OCI-LY7 (cell line): Measurements from ENCODE around the gene ATE1. TPM values are rescaled to one million over a fixed set of nuclear protein-coding genes. Genes with fewer than 3 reads are reported as not detected.
A peak's percentile ranks its signal among the peaks of the same experiment; 100 is the strongest.

Source experiments
- BruUV-seq: library from RNA; stranded (reverse); fragments of 400-500 nt; replicated peaks from 2 replicates; lab custom pipeline; 2021; lab: Mats Ljungman, UMichigan
- CTCF ChIA-PET: fragments of 300-600 bp; sonication (Branson Sonifier 250); formaldehyde crosslinking; loops from one replicate; lab custom pipeline; 2022; ENCODE audit warnings: antibody characterized with exemption; ENCODE audit not compliant: unreplicated experiment; lab: Charles Lee
- POLR2A ChIA-PET: fragments of 300-600 bp; sonication (Branson Sonifier 250); formaldehyde crosslinking; loops from one replicate; lab custom pipeline; 2022; ENCODE audit warnings: antibody characterized with exemption; lab: Charles Lee
- DNase-seq: peaks from one replicate; pipeline ENCODE4 v3.0.0-alpha.2; 2015; ENCODE audit warnings: low spot score
- H2AFZ ChIP-seq: fragments of 200-600 bp; sonication (generic), shearing (Covaris generic); 2 replicates; pipeline ENCODE4 v1.6.1; 2014; ENCODE audit warnings: mild to moderate bottlenecking, antibody characterized with exemption, low read length, moderate library complexity
- H3K27ac ChIP-seq: fragments of 200-600 bp; sonication (generic); 2 replicates; pipeline ENCODE4 v1.5.1; 2014; ENCODE audit warnings: mixed run types, low read depth, mild to moderate bottlenecking, moderate library complexity, low read length, inconsistent platforms; ENCODE audit not compliant: poor library complexity, severe bottlenecking
- H3K36me3 ChIP-seq: fragments of 200-600 bp; sonication (generic); 2 replicates; pipeline ENCODE4 v1.6.1; 2014; ENCODE audit warnings: mild to moderate bottlenecking, antibody characterized with exemption, low read length, moderate library complexity, mixed read lengths; ENCODE audit not compliant: insufficient read depth
- H3K4me1 ChIP-seq: fragments of 200-600 bp; sonication (generic); 2 replicates; pipeline ENCODE4 v1.5.1; 2014; ENCODE audit warnings: mild to moderate bottlenecking, low read length; ENCODE audit not compliant: insufficient read depth, poor library complexity, severe bottlenecking
- H3K4me2 ChIP-seq: fragments of 200-600 bp; sonication (generic); 2 replicates; pipeline ENCODE4 v1.6.1; 2014; ENCODE audit warnings: mild to moderate bottlenecking, low read length
- H3K4me3 ChIP-seq: fragments of 200-600 bp; sonication (generic); 2 replicates; pipeline ENCODE4 v1.5.1; 2014; ENCODE audit warnings: mild to moderate bottlenecking, low read depth, low read length; ENCODE audit not compliant: poor library complexity, severe bottlenecking
- H3K79me2 ChIP-seq: fragments of 200-600 bp; sonication (generic); 2 replicates; pipeline ENCODE4 v1.6.1; 2016; ENCODE audit warnings: low read depth, mild to moderate bottlenecking, low read length, moderate library complexity, mixed read lengths; ENCODE audit not compliant: insufficient read depth
- H3K9me2 ChIP-seq: fragments of 200-600 bp; sonication (generic); 2 replicates; pipeline ENCODE4 v1.6.1; 2016; ENCODE audit warnings: mild to moderate bottlenecking, low read length, mixed read lengths; ENCODE audit not compliant: insufficient read depth
- H3K9me3 ChIP-seq: fragments of 200-600 bp; sonication (generic); 2 replicates; pipeline ENCODE4 v1.6.1; 2014; ENCODE audit warnings: mild to moderate bottlenecking, mixed run types, low read length, mixed read lengths
- H4K20me1 ChIP-seq: fragments of 200-600 bp; sonication (generic); 2 replicates; pipeline ENCODE4 v1.6.1; 2014; ENCODE audit warnings: mild to moderate bottlenecking, antibody characterized with exemption, low read length, moderate library complexity, mixed read lengths; ENCODE audit not compliant: insufficient read depth
- EZH2phosphoT487 ChIP-seq: fragments of 200-600 bp; sonication (generic); IDR thresholded peaks from 2 replicates; pipeline ENCODE4 v1.6.1; 2018; ENCODE audit warnings: low read depth, borderline replicate concordance, mild to moderate bottlenecking, mixed run types, antibody characterized with exemption, low read length, moderate library complexity, mixed read lengths
- intact Hi-C: fragments of 100-400 bp; cut with micrococcal nuclease; formaldehyde crosslinking; loops from one replicate; pipeline ENCODE4 v1.10.0; 2022; ENCODE audit not compliant: unreplicated experiment
- total RNA-seq, 2 experiments: library from RNA; depleted of rRNA in 1 of 2; stranded (reverse); fragments of >200 nt in 1 of 2; shearing (Covaris generic) in 1 of 2; gene quantifications; 2 replicates each; pipeline ENCODE4 v1.2.3, GENCODE V29; 2014 to 2022
- TF ChIP-seq, protein P1 (sequence below): fragments of 200-600 bp; sonication (generic); conservative IDR thresholded peaks from 2 replicates; pipeline ENCODE4 v1.5.1; 2014; ENCODE audit warnings: mild to moderate bottlenecking, antibody characterized with exemption, low read length, moderate library complexity, mixed read lengths

ATE1 gene
- total RNA-seq, 2 experiments from 2014 or later, result 14.8 to 44.7 TPM

- no peak for DNase-seq
- TF ChIP-seq, protein P1, sequence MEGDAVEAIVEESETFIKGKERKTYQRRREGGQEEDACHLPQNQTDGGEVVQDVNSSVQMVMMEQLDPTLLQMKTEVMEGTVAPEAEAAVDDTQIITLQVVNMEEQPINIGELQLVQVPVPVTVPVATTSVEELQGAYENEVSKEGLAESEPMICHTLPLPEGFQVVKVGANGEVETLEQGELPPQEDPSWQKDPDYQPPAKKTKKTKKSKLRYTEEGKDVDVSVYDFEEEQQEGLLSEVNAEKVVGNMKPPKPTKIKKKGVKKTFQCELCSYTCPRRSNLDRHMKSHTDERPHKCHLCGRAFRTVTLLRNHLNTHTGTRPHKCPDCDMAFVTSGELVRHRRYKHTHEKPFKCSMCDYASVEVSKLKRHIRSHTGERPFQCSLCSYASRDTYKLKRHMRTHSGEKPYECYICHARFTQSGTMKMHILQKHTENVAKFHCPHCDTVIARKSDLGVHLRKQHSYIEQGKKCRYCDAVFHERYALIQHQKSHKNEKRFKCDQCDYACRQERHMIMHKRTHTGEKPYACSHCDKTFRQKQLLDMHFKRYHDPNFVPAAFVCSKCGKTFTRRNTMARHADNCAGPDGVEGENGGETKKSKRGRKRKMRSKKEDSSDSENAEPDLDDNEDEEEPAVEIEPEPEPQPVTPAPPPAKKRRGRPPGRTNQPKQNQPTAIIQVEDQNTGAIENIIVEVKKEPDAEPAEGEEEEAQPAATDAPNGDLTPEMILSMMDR, result no peak
- no peak for TF ChIP-seq EZH2phosphoT487
- no peak overlapping the region for H3K4me2 ChIP-seq
Observed at GRCh38 chr10:121754666-121755065, 173.2 kb downstream of the ATE1 start.

DNA sequence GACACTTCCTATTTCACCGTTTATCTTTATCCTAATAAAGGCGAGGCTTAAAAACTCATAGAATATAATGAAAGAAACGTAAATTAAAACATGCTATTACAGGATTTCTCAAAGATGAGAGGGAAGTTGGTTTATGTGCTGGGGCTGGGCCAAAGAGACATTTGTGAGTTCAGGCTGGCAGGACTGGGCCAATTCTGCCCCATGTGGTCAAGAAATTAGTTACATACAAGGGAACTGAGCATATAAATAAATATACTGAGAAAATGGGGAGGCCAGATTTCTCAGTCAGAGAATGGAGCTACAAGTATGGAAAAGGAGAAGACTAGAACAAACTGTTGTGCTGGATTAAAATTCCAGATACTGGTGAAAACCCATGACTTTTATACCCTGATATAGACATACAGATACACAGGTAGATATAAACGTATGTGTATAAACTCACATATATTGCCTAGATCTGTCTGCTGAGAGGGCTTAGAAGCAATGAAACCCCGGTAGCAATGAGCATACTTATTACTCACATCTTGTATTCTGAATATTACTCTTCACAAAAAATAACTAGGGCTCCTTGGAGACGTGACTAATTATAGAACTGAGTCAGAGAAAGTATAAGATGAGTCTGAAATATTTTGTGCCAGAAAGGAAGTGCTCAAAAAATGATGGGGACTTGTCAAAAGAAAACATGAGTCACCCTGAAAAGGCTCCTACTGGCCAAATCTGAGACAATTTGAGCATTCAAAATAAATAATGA lies 173.9 kb downstream of the ATE1 start:
- H2AFZ ChIP-seq, result no peak overlapping the region
- H3K9me2 ChIP-seq, result peaks cover 3% of the 10 kb centered on the region; the same call in 1 of the 2 replicates
- peaks cover 4% of the 10 kb centered on the region; the same call in 1 of the 2 replicates for H3K36me3 ChIP-seq
- CTCF ChIA-PET, result no interaction called here
- no peaks in the 10 kb centered on the region for H4K20me1 ChIP-seq
- peak; percentile 6 for DNase-seq
- peaks cover 3% of the 10 kb centered on the region; the same call in 1 of the 2 replicates for H3K9me3 ChIP-seq
- no peaks in the 10 kb centered on the region for H3K4me1 ChIP-seq
- H3K4me2 ChIP-seq, result no peak overlapping the region
- H3K79me2 ChIP-seq, result no peaks in the 10 kb centered on the region
- H3K4me3 ChIP-seq, result no peak overlapping the region
- POLR2A ChIA-PET, result interaction anchor here (1.6 kb wide), 1 partner anchor 11 kb away, joined by 3 read pairs; no protein-coding TSS in a partner anchor
- H3K27ac ChIP-seq, result no peak overlapping the region
- intact Hi-C loops, result no loop called here
- BruUV-seq, result no TSS peak
- TF ChIP-seq EZH2phosphoT487, result no peak
- TF ChIP-seq, protein P1, result peak; percentile 70

More at GRCh38 chr10:121754666-121755065, 173.2 kb downstream of the ATE1 start:
- Histone ChIP-seq H4K20me1 (no peaks in the 10 kb centered on the region), H3K79me2 (no peaks in the 10 kb centered on the region), H3K4me1 (no peaks in the 10 kb centered on the region), H3K9me2 (peaks cover 3% of the 10 kb centered on the region; the same call in 1 of the 2 replicates), H3K27ac (no peak overlapping the region), H3K4me3 (no peak overlapping the region), H3K9me3 (peaks cover 3% of the 10 kb centered on the region; the same call in 1 of the 2 replicates), H3K36me3 (peaks cover 4% of the 10 kb centered on the region; the same call in 1 of the 2 replicates), H2AFZ (no peak overlapping the region)
- BruUV-seq, result no TSS peak
- ChIA-PET CTCF (no interaction called here), POLR2A (interaction anchor here (1.6 kb wide), 1 partner anchor 10 kb away, joined by 3 read pairs; no protein-coding TSS in a partner anchor)
- intact Hi-C loops, result no loop called here
